ENCODE measurements around the gene ITGB6.

Gene ITGB6

DNA sequence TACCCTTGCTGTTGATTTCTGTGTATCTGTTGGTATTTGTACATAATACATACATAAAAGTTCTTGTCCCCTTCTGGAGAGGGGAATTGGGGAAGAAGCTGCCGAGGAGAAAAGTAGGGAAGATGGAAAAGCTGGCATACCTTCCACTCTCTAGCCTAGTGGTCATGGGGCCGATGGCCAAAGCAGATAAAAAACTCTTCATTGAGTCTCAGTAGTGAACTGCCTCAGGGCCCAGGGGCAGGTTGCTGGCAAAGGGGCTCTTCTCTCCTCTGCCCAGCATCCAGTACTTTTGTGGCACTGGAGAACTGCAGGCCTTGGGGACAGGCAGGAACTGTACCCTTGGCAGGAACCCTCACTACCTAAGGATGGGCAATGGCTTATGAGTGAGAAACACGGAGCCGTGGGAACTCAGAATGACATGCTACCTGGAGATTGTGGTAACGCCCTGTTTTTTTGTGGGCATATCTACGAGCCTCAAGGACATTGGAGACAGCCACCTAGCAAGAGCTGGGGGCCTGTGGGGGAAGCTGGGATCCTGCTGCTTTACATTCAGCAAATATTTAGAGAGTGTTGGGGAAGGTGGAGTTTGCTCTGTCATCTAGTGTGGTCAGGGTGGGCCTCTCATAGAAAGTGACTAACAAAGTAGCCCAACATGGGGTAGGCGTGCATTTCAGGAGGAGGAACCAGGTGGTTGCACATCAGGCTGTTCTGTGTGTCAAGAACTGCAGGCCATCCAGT lies 22.6 kb upstream of the ITGB6 start:
- Histone ChIP-seq H4K20me1 (ENCODE audit: insufficient read depth, low read length) (no peaks in the 10 kb centered on the region), H3K9ac (ENCODE audit: low read depth, low read length) (no peak overlapping the region), H3K79me2 (ENCODE audit: insufficient read depth, low read length) (no peaks in the 10 kb centered on the region), H3K27ac (ENCODE audit: low read length) (no peak overlapping the region), H3K9me3 (ENCODE audit: insufficient read depth, low read length, severe bottlenecking) (no peaks in the 10 kb centered on the region), H3K36me3 (ENCODE audit: insufficient read depth, low read length) (no peaks in the 10 kb centered on the region), H2AFZ (ENCODE audit: low read depth, low read length) (no peak overlapping the region), H3K4me2 (ENCODE audit: insufficient read depth, low read length) (no peak overlapping the region), H3K27me3 (ENCODE audit: insufficient read depth, low read length, poor library complexity) (no peaks in the 10 kb centered on the region), H3K4me1 (ENCODE audit: insufficient read depth, low read length) (peaks cover 28% of the 10 kb centered on the region), H3K4me3 (ENCODE audit: low read depth in 1 of 2, low read length in 2 of 2) (no peak overlapping the region)
- ATAC-seq (ENCODE audit: insufficient read depth, low read depth) (no peak), DNase-seq (no peak)
- TF ChIP-seq EZH2 (IDR thresholded peaks at IDR 0.05; ENCODE audit: borderline replicate concordance, low read depth, low read length, severe bottlenecking) = no peak
- TF ChIP-seq, protein P1, sequence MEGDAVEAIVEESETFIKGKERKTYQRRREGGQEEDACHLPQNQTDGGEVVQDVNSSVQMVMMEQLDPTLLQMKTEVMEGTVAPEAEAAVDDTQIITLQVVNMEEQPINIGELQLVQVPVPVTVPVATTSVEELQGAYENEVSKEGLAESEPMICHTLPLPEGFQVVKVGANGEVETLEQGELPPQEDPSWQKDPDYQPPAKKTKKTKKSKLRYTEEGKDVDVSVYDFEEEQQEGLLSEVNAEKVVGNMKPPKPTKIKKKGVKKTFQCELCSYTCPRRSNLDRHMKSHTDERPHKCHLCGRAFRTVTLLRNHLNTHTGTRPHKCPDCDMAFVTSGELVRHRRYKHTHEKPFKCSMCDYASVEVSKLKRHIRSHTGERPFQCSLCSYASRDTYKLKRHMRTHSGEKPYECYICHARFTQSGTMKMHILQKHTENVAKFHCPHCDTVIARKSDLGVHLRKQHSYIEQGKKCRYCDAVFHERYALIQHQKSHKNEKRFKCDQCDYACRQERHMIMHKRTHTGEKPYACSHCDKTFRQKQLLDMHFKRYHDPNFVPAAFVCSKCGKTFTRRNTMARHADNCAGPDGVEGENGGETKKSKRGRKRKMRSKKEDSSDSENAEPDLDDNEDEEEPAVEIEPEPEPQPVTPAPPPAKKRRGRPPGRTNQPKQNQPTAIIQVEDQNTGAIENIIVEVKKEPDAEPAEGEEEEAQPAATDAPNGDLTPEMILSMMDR (IDR thresholded peaks at IDR 0.05; ENCODE audit: borderline replicate concordance, extremely low read depth, low read length, poor library complexity, severe bottlenecking) = no peak

GRCh38 chr2:160221391-160222276 lies 21.6 kb upstream of the ITGB6 start:
- Histone ChIP-seq H3K4me2 (ENCODE audit: insufficient read depth, low read length) (no peak overlapping the region), H4K20me1 (ENCODE audit: insufficient read depth, low read length) (no peaks in the 10 kb centered on the region), H3K27me3 (ENCODE audit: insufficient read depth, low read length, poor library complexity) (no peaks in the 10 kb centered on the region), H3K4me3 (ENCODE audit: low read depth in 1 of 2, low read length in 2 of 2) (no peak overlapping the region), H2AFZ (ENCODE audit: low read depth, low read length) (peak overlapping the region; percentile 29; the same call in 1 of the 2 replicates), H3K9ac (ENCODE audit: low read depth, low read length) (no peak overlapping the region), H3K79me2 (ENCODE audit: insufficient read depth, low read length) (no peaks in the 10 kb centered on the region), H3K4me1 (ENCODE audit: insufficient read depth, low read length) (peaks cover 28% of the 10 kb centered on the region), H3K36me3 (ENCODE audit: insufficient read depth, low read length) (no peaks in the 10 kb centered on the region), H3K27ac (ENCODE audit: low read length) (peak overlapping the region; percentile 34), H3K9me3 (ENCODE audit: insufficient read depth, low read length, severe bottlenecking) (no peaks in the 10 kb centered on the region)
- DNase-seq = no peak
- no peak for TF ChIP-seq EZH2 (IDR thresholded peaks at IDR 0.05; ENCODE audit: borderline replicate concordance, low read depth, low read length, severe bottlenecking)
- TF ChIP-seq, protein P1 (IDR thresholded peaks at IDR 0.05; ENCODE audit: borderline replicate concordance, extremely low read depth, low read length, poor library complexity, severe bottlenecking) = no peak
- ATAC-seq (ENCODE audit: insufficient read depth, low read depth) = no peak

DNA sequence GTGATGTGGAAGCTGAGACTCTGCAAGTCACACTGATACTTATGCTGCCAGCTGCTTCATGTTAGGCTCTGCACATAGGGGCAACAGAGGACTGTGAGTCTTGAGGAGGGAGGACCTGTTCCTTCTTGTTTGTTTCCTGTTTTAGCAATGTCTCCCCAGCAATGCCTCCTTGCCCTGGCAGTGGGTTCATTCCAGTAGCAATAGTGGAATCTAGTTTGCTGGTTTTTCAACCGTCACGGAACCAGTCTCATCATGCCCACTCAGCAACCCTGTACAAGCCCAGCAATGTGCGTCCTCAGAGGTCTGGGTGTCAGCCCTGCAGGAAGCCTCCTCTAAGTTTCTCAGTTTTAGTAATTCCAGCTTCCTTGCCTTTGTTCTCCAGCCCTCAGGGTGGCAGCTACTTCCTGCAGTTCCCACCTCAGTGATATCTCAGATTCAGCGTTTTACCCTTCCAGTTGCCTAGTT lies 20.5 kb upstream of the ITGB6 start:
- DNase-seq = peak; percentile 42
- H3K79me2 ChIP-seq (ENCODE audit: insufficient read depth, low read length) = no peaks in the 10 kb centered on the region
- TF ChIP-seq, protein P1 (IDR thresholded peaks at IDR 0.05; ENCODE audit: borderline replicate concordance, extremely low read depth, low read length, poor library complexity, severe bottlenecking) = peak; percentile 31
- no peak for TF ChIP-seq EZH2 (IDR thresholded peaks at IDR 0.05; ENCODE audit: borderline replicate concordance, low read depth, low read length, severe bottlenecking)
- no peaks in the 10 kb centered on the region for H3K9me3 ChIP-seq (ENCODE audit: insufficient read depth, low read length, severe bottlenecking)
- no peak overlapping the region for H3K4me3 ChIP-seq (ENCODE audit: low read depth in 1 of 2, low read length in 2 of 2)
- no peaks in the 10 kb centered on the region for H4K20me1 ChIP-seq (ENCODE audit: insufficient read depth, low read length)
- peaks cover 28% of the 10 kb centered on the region for H3K4me1 ChIP-seq (ENCODE audit: insufficient read depth, low read length)
- H2AFZ ChIP-seq (ENCODE audit: low read depth, low read length) = peak overlapping the region; percentile 46
- H3K4me2 ChIP-seq (ENCODE audit: insufficient read depth, low read length) = peak overlapping the region; percentile 32; the same call in 1 of the 2 replicates
- peak overlapping the region; percentile 69 for H3K27ac ChIP-seq (ENCODE audit: low read length)
- H3K36me3 ChIP-seq (ENCODE audit: insufficient read depth, low read length) = no peaks in the 10 kb centered on the region
- no peaks in the 10 kb centered on the region for H3K27me3 ChIP-seq (ENCODE audit: insufficient read depth, low read length, poor library complexity)
- peak; percentile 75 for ATAC-seq (ENCODE audit: insufficient read depth, low read depth)
- H3K9ac ChIP-seq (ENCODE audit: low read depth, low read length) = 0 out of 2 replicates have a peak overlapping the region, but pooled peaks have one; percentile 1
